Trophoblast cell (in vitro differentiated cells and primary cell): ENCODE measurements around the gene FLT1.

Experiments used
- DNase-seq, 2 donors: peaks; one replicate each; pipeline ENCODE4 v3.0.0-alpha.2; 2016
- H2AFZ ChIP-seq: 2 replicates; pipeline ENCODE4 v1.6.1; 2013; ENCODE audit warnings: low read length, moderate library complexity, mild to moderate bottlenecking; ENCODE audit not compliant: insufficient read depth, poor library complexity
- H2AK5ac ChIP-seq: 2 replicates; pipeline ENCODE4 v1.6.1; 2013; ENCODE audit warnings: mild to moderate bottlenecking, low read length
- H2BK120ac ChIP-seq: 2 replicates; pipeline ENCODE4 v1.6.1; 2013; ENCODE audit warnings: low read length, mild to moderate bottlenecking, moderate library complexity; ENCODE audit not compliant: insufficient read depth, poor library complexity
- H2BK12ac ChIP-seq: 2 replicates; pipeline ENCODE4 v1.6.1; 2013; ENCODE audit warnings: mild to moderate bottlenecking, low read length, moderate library complexity
- H2BK5ac ChIP-seq: 2 replicates; pipeline ENCODE4 v1.6.1; 2013; ENCODE audit warnings: low read length, low read depth, moderate library complexity, mild to moderate bottlenecking; ENCODE audit not compliant: poor library complexity
- H3K14ac ChIP-seq: 2 replicates; pipeline ENCODE4 v1.6.1; 2013; ENCODE audit warnings: mild to moderate bottlenecking, low read length
- H3K18ac ChIP-seq: 2 replicates; pipeline ENCODE4 v1.6.1; 2013; ENCODE audit warnings: mild to moderate bottlenecking, low read length
- H3K23ac ChIP-seq: 2 replicates; pipeline ENCODE4 v1.6.1; 2013; ENCODE audit warnings: low read length
- H3K27ac ChIP-seq: 2 replicates; pipeline ENCODE4 v1.5.1; 2013; ENCODE audit warnings: low read depth, mild to moderate bottlenecking, inconsistent platforms, low read length, moderate library complexity
- H3K27me3 ChIP-seq: 2 replicates; pipeline ENCODE4 v1.6.1; 2013; ENCODE audit warnings: inconsistent platforms, mild to moderate bottlenecking, low read length, moderate library complexity; ENCODE audit not compliant: insufficient read depth
- H3K36me3 ChIP-seq, 2 experiments: 1 replicate in 1 of 2; 2 replicates in 1 of 2; pipeline ENCODE4 v1.6.1; 2013; ENCODE audit warnings: low read length in 2 of 2, mild to moderate bottlenecking in 2 of 2, moderate library complexity in 1 of 2; ENCODE audit not compliant: insufficient read depth in 2 of 2, control insufficient read depth in 1 of 2
- H3K4ac ChIP-seq: 2 replicates; pipeline ENCODE4 v1.6.1; 2013; ENCODE audit warnings: low read depth, mild to moderate bottlenecking, low read length, moderate library complexity
- H3K4me1 ChIP-seq, 2 experiments: 1 replicate in 1 of 2; 2 replicates in 1 of 2; pipeline ENCODE4 v1.6.1; 2013; ENCODE audit warnings: low read length in 2 of 2, mild to moderate bottlenecking in 2 of 2, moderate library complexity in 1 of 2; ENCODE audit not compliant: insufficient read depth in 2 of 2, control insufficient read depth in 1 of 2
- H3K4me2 ChIP-seq: 2 replicates; pipeline ENCODE4 v1.6.1; 2013; ENCODE audit warnings: inconsistent platforms, mild to moderate bottlenecking, low read length, moderate library complexity
- H3K4me3 ChIP-seq: 2 replicates; pipeline ENCODE4 v1.5.1; 2013; ENCODE audit warnings: mild to moderate bottlenecking, low read depth, low read length, inconsistent platforms
- H3K79me1 ChIP-seq: one replicate; pipeline ENCODE4 v1.6.1; 2013; ENCODE audit warnings: low read length
- H3K79me2 ChIP-seq: 2 replicates; pipeline ENCODE4 v1.6.1; 2013; ENCODE audit warnings: low read length, mild to moderate bottlenecking; ENCODE audit not compliant: control insufficient read depth, insufficient read depth, poor library complexity
- H3K9ac ChIP-seq: 2 replicates; pipeline ENCODE4 v1.6.1; 2013; ENCODE audit warnings: mild to moderate bottlenecking, low read length
- H3K9me3 ChIP-seq: 2 replicates; pipeline ENCODE4 v1.6.1; 2013; ENCODE audit warnings: low read depth, mild to moderate bottlenecking, control low read depth, inconsistent platforms, low read length; ENCODE audit not compliant: insufficient read depth
- H4K12ac ChIP-seq: 2 replicates; pipeline ENCODE4 v1.6.1; 2013; ENCODE audit warnings: low read depth, mild to moderate bottlenecking, low read length, moderate library complexity
- H4K8ac ChIP-seq: 2 replicates; pipeline ENCODE4 v1.6.1; 2013; ENCODE audit warnings: low read depth, mild to moderate bottlenecking, low read length, moderate library complexity
- H4K91ac ChIP-seq: one replicate; pipeline ENCODE4 v1.6.1; 2013; ENCODE audit warnings: low read depth, mild to moderate bottlenecking, low read length, moderate library complexity
- WGBS: extraction: QIAGEN DNeasy Blood & Tissue Kit; methylation state at CpG from one replicate; pipeline ENCODE4 v1.1.7; 2013; ENCODE audit warnings: missing lambda C conversion rate; ENCODE audit not compliant: insufficient read length, insufficient coverage; ENCODE audit errors: extremely low coverage; 5-methylcytosine and 5-hydroxymethylcytosine counted together

FLT1 gene

GRCh38 chr13:28429096-28429495 lies 65.8 kb downstream of the FLT1 start:
- Histone ChIP-seq H2AK5ac (no peak overlapping the region), H2AFZ (no peak overlapping the region), H3K27ac (no peak overlapping the region), H4K91ac (no peak overlapping the region), H3K4me1 (peaks cover 0 to 2% of the 10 kb centered on the region in 2 experiments), H3K27me3 (no peaks in the 10 kb centered on the region), H2BK5ac (no peak overlapping the region), H3K9me3 (no peaks in the 10 kb centered on the region), H3K14ac (no peak overlapping the region), H3K9ac (no peak overlapping the region), H3K4ac (no peak overlapping the region), H3K4me3 (no peak overlapping the region), H2BK120ac (no peak overlapping the region), H3K79me1 (no peaks in the 10 kb centered on the region), H3K79me2 (no peaks in the 10 kb centered on the region), H2BK12ac (no peak overlapping the region), H3K23ac (no peak overlapping the region), H3K4me2 (no peak overlapping the region), H3K18ac (no peak overlapping the region), H4K8ac (no peak overlapping the region), H3K36me3 (peaks cover 0 to 2% of the 10 kb centered on the region in 2 experiments), H4K12ac (no peak overlapping the region)
- no peak for DNase-seq
- WGBS: no CpG with 5 or more reads among the region's 2 CpGs

GRCh38 chr13:28426381-28426780 lies 68.5 kb downstream of the FLT1 start:
- no peak overlapping the region for H2AFZ ChIP-seq
- no CpG with 5 or more reads among the region's 4 CpGs for WGBS

GRCh38 chr13:28425793-28426192 lies 69.1 kb downstream of the FLT1 start:
- no peak overlapping the region for H4K8ac ChIP-seq
- DNase-seq: no peak
- H3K27ac ChIP-seq: no peak overlapping the region
- peaks cover 0 to 2% of the 10 kb centered on the region in 2 experiments for H3K36me3 ChIP-seq
- no peak overlapping the region for H2BK120ac ChIP-seq
- H3K79me1 ChIP-seq: no peaks in the 10 kb centered on the region
- no peak overlapping the region for H3K14ac ChIP-seq
- H3K18ac ChIP-seq: no peak overlapping the region
- H3K4me3 ChIP-seq: no peak overlapping the region
- no CpG with 5 or more reads among the region's 1 CpG for WGBS
- H3K4me2 ChIP-seq: no peak overlapping the region
- no peaks in the 10 kb centered on the region for H3K27me3 ChIP-seq
- no peaks in the 10 kb centered on the region for H3K79me2 ChIP-seq
- no peak overlapping the region for H2AFZ ChIP-seq
- H3K23ac ChIP-seq: no peak overlapping the region
- no peak overlapping the region for H3K4ac ChIP-seq
- H2BK12ac ChIP-seq: no peak overlapping the region
- H2AK5ac ChIP-seq: no peak overlapping the region
- no peak overlapping the region for H4K12ac ChIP-seq
- no peak overlapping the region for H3K9ac ChIP-seq
- H3K9me3 ChIP-seq: no peaks in the 10 kb centered on the region
- no peak overlapping the region for H2BK5ac ChIP-seq
- no peak overlapping the region for H4K91ac ChIP-seq
- H3K4me1 ChIP-seq: peaks cover 0 to 2% of the 10 kb centered on the region in 2 experiments

More at GRCh38 chr13:28426381-28426780, 68.5 kb downstream of the FLT1 start:
- H2AK5ac ChIP-seq: no peak overlapping the region
- H3K27ac ChIP-seq: no peak overlapping the region
- no peaks in the 10 kb centered on the region for H3K79me2 ChIP-seq
- H3K14ac ChIP-seq: no peak overlapping the region
- no peak overlapping the region for H3K4ac ChIP-seq
- H3K79me1 ChIP-seq: no peaks in the 10 kb centered on the region
- H2BK5ac ChIP-seq: no peak overlapping the region
- H3K9me3 ChIP-seq: no peaks in the 10 kb centered on the region
- no peak overlapping the region for H4K8ac ChIP-seq
- H3K27me3 ChIP-seq: no peaks in the 10 kb centered on the region
- H3K36me3 ChIP-seq: peaks cover 0 to 2% of the 10 kb centered on the region in 2 experiments
- no peak overlapping the region for H3K4me3 ChIP-seq
- H4K91ac ChIP-seq: no peak overlapping the region
- no peak overlapping the region for H3K23ac ChIP-seq
- H3K4me2 ChIP-seq: no peak overlapping the region
- H2BK120ac ChIP-seq: no peak overlapping the region
- H4K12ac ChIP-seq: no peak overlapping the region
- DNase-seq: no peak
- peaks cover 0 to 2% of the 10 kb centered on the region in 2 experiments for H3K4me1 ChIP-seq
- H3K9ac ChIP-seq: no peak overlapping the region
- no peak overlapping the region for H3K18ac ChIP-seq
- H2BK12ac ChIP-seq: no peak overlapping the region

GRCh38 chr13:28424541-28424940 lies 70.4 kb downstream of the FLT1 start:
- Histone ChIP-seq H3K4me1 (no peaks in the 10 kb centered on the region), H2BK5ac (no peak overlapping the region), H2AK5ac (no peak overlapping the region), H3K23ac (no peak overlapping the region), H3K18ac (no peak overlapping the region), H2AFZ (no peak overlapping the region), H3K79me2 (no peaks in the 10 kb centered on the region), H3K14ac (no peak overlapping the region), H3K4ac (no peak overlapping the region), H3K36me3 (peaks cover 0 to 2% of the 10 kb centered on the region in 2 experiments), H3K79me1 (no peaks in the 10 kb centered on the region), H4K12ac (no peak overlapping the region), H3K4me2 (no peak overlapping the region), H3K9ac (no peak overlapping the region), H3K4me3 (no peak overlapping the region), H2BK12ac (no peak overlapping the region), H3K27ac (no peak overlapping the region), H2BK120ac (no peak overlapping the region), H3K27me3 (no peaks in the 10 kb centered on the region), H3K9me3 (no peaks in the 10 kb centered on the region), H4K8ac (no peak overlapping the region), H4K91ac (no peak overlapping the region)
- WGBS: no CpG with 5 or more reads among the region's 4 CpGs
- no peak for DNase-seq
